Astrocyte of the hippocampus (primary cell): ENCODE results near the gene HOXD4.
A peak's percentile ranks its signal among the peaks of the same experiment; 100 is the strongest.

Experiments used
- DNase-seq: peaks from one replicate; pipeline ENCODE4 v3.0.0; 2011; ENCODE audit warnings: low read depth, low spot score

Gene HOXD4

GRCh38 chr2:176114120-176114929 lies 37.0 kb upstream of the HOXD4 start:
- no peak for DNase-seq

GRCh38 chr2:176114930-176115625 lies 36.3 kb upstream of the HOXD4 start:
- DNase-seq, result no peak

GRCh38 chr2:176115883-176116813 lies 35.2 kb upstream of the HOXD4 start, which contains the start of gene HOXD10:
TSS of gene HOXD10 (plus strand) at chr2:176116778. CDS start at chr2:176116834, 56 bp downstream.
- no peak for DNase-seq

GRCh38 chr2:176117162-176117822 lies 34.1 kb upstream of the HOXD4 start:
- DNase-seq, result no peak

- no peak for DNase-seq
These were observed 33.5 kb upstream of the HOXD4 start for GRCh38 chr2:176117823-176118371.

GRCh38 chr2:176118601-176119339 lies 32.6 kb upstream of the HOXD4 start:
- DNase-seq, result no peak

GRCh38 chr2:176120364-176121189 lies 30.8 kb upstream of the HOXD4 start:
- no peak for DNase-seq

GRCh38 chr2:176121190-176122051 lies 29.9 kb upstream of the HOXD4 start:
- no peak for DNase-seq

GRCh38 chr2:176122052-176122682 lies 29.2 kb upstream of the HOXD4 start:
- no peak for DNase-seq

- DNase-seq, result peak; percentile 32
These were observed 28.5 kb upstream of the HOXD4 start, which contains the start of gene HOXD9 for GRCh38 chr2:176122683-176123410. TSS of gene HOXD9 (plus strand) at chr2:176122719. CDS start at chr2:176122769, 50 bp downstream.

- no peak for DNase-seq
These were observed 27.8 kb upstream of the HOXD4 start for GRCh38 chr2:176123411-176124109.

GRCh38 chr2:176124110-176124946 lies 27.0 kb upstream of the HOXD4 start:
- no peak for DNase-seq

- DNase-seq, result no peak
These were observed 26.2 kb upstream of the HOXD4 start for GRCh38 chr2:176124947-176125771.

- no peak for DNase-seq
These were observed 25.6 kb upstream of the HOXD4 start for GRCh38 chr2:176125772-176126054.
